ENCODE measurements around the gene KIAA1586.
"Not testable (repeated sequence)": the region's sequence is repeated elsewhere in the genome, so short reads cannot be mapped to it uniquely, and the experiment has no call there.

The KIAA1586 gene

DNA sequence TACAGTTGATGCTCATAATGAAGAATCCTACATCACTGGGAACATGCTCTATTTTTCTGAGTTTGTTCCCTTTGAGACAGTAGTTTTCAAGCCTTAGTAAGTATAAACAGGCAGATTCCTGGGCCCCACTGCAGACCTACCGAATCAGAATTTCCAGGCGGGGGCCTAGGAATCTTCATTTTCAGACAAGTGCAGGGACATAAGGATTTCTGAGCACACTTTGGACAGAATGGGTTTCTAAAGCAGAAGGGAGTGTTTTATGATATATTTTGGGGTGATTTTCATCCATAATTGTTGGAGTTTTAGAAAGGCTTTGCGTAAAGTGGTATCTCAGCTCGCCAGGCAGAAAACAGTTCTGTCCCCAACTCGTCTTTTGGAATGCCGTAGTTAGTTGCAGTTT is 1.4 kb downstream of the KIAA1586 start:
- not testable (repeated sequence) for DNase-seq (ENCODE audit: low read depth)

DNA sequence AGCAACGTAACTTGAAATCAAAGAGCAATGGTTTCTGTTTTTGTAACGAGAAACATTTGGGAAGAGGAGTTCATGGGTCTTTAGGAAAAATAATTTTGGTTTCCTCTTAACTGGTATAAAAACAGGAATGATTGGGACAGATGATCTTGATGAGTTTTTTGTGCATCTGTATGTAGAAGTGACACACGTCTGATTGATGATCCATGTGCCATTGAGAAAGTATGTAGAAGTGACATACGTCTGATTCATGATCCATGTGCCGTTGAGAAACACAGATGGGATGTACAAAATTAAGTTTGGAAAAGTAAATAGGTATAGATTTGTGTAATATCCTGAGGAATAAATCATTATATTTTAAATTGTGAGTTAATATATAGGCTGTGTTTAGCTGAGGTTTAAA is 2.1 kb downstream of the KIAA1586 start:
- no peak for DNase-seq (ENCODE audit: low read depth)

GRCh38 chr6:57063847-57064246 is 17.4 kb downstream of the KIAA1586 start:
- no peak for DNase-seq (ENCODE audit: low read depth)

DNA sequence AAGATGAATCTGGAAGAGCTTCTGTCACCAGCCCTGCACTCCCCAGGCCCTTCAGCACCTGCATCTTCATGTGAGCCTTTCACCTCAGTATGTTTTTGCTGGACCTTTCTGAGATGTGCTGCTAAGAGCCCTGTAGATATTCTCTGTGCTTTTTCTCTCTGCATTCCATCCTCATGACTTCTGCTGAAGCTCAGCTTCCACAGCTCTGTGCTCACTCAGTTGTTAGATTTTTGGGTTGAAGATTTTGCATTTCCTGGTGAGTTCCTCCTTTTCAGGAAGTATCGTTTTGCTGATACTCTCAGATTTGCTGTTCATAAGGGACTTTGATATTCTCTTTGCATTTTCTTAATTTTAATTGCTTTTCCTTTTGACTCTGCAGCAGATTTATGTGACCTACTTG is 18.3 kb downstream of the KIAA1586 start:
- DNase-seq (ENCODE audit: low read depth): no peak

GRCh38 chr6:57068061-57068460 is 21.6 kb downstream of the KIAA1586 start:
- DNase-seq (ENCODE audit: low read depth): no peak

DNA sequence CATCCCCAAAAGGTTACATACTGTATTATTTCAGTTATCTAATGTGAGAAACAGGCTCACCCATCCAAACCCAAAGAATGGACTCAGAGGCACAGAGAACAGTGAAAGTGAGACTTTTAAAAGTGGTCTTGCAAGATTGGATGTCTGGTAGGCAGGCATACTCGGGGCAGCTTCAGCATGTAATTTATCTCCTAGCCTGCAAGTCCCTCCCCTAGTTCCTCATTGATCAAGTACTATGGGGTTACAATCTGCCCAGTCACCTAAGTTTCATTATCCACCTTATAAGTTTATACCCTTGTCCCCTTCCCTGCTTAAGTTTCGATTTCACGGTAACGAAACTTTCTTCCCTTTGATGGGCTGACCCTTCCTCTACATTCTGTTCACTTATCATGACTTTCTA is 22.7 kb downstream of the KIAA1586 start:
- DNase-seq (ENCODE audit: low read depth): no peak

DNA sequence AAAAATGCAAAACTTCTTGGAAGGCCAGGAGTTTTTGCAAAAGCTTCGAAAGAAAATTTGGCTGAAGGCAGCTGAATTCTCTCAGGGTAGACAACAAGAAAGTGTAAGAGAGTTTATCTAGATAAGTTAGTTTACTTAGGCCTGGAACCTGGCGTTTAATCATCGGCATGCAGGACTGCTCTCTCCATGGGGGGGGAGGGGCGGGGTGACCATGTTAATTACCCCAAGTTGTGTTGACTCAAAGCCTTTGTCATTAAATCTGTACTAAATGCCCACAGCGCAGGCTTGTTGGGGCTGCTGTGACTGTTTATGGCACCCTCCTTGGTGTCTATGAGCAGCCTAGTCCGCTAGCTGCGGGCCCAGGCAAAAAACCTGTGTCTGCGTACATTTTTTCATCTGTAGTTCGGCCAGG is 23.4 kb downstream of the KIAA1586 start:
- DNase-seq (ENCODE audit: low read depth): no peak

DNA sequence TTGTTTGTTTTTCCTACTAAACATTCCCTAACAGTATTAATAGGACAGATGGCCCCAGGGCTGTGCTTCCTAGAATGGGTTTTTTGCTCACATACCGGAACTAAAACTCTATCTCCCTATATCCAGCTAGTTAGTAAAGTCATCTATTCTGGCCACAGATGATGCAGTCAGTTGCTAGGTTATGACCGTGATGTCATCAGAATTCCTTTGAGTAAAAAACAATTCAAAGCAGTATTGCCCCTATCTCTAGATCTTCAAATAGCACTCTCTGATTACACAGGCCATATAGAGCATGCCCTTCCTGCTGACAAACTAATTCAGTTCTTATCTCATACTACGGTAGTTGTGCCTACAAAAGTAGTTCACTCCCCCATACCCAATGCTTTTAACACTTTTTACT is 25.6 kb downstream of the KIAA1586 start:
- no peak for DNase-seq (ENCODE audit: low read depth)

DNA sequence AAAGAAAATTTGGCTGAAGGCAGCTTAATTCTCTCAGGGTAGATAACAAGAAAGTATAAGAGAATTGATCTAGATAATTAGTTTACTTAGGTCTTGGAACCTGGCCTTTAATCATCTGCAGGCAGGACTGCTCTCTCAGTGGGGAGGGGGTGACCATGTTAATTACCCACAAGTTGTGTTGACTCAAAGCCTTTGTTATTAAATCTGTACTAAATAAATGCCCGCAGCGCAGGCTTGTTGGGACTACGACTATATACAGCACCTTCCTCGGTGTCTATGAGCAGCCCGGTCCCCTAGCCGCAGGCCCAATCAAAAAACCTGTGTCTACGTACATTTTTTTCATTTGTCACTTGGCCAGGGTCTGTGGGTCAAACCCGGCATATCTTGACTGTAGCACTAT is 27.9 kb downstream of the KIAA1586 start:
- DNase-seq (ENCODE audit: low read depth): no peak

GRCh38 chr6:57075092-57075491 is 28.6 kb downstream of the KIAA1586 start:
- no peak for DNase-seq (ENCODE audit: low read depth)

- no peak for DNase-seq (ENCODE audit: low read depth)
These were observed 32.2 kb downstream of the KIAA1586 start for GRCh38 chr6:57078531-57079207.

DNA sequence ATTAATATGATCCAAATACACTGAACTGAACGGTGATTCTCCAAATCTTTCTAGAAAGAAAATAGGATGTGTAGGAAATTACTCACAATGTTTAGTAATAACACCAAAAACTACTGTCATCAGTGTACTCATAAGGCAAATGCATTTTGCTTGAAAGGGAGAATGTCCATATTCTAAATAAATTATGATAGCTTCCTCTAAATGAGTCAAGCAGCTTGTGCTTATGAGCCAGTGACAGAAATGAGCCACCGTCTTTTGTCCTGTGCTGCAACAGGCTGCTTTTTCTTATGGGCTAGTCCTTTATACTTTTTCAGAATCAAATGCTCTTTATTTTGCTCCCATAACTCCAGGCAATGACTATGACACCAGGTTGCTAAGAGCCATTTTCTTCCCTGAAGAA is 39.0 kb downstream of the KIAA1586 start:
- DNase-seq (ENCODE audit: low read depth): no peak

DNA sequence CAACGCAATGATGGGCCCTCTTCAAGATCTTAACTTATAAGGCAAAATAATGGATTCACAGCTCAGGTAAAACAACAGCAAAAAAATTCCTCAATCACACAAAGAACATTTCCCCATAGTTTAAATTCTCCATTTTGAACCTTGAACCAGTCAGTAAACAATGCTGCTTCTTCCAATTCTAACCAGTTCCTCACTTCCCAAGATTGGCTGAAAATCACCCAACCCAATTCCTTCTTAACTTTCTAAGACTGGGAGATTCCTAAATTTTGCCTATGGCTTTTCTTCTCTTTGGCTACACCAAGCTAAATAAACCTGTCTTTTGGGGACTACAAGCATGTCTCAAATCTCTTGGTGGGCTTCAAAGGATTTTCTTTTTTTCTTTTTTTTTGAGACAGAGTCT is 40.4 kb downstream of the KIAA1586 start:
- DNase-seq (ENCODE audit: low read depth): no peak

- no peak for DNase-seq (ENCODE audit: low read depth)
These were observed 41.4 kb downstream of the KIAA1586 start for GRCh38 chr6:57087916-57088315.

GRCh38 chr6:57089265-57089664 is 42.8 kb downstream of the KIAA1586 start:
- no peak for DNase-seq (ENCODE audit: low read depth)

DNA sequence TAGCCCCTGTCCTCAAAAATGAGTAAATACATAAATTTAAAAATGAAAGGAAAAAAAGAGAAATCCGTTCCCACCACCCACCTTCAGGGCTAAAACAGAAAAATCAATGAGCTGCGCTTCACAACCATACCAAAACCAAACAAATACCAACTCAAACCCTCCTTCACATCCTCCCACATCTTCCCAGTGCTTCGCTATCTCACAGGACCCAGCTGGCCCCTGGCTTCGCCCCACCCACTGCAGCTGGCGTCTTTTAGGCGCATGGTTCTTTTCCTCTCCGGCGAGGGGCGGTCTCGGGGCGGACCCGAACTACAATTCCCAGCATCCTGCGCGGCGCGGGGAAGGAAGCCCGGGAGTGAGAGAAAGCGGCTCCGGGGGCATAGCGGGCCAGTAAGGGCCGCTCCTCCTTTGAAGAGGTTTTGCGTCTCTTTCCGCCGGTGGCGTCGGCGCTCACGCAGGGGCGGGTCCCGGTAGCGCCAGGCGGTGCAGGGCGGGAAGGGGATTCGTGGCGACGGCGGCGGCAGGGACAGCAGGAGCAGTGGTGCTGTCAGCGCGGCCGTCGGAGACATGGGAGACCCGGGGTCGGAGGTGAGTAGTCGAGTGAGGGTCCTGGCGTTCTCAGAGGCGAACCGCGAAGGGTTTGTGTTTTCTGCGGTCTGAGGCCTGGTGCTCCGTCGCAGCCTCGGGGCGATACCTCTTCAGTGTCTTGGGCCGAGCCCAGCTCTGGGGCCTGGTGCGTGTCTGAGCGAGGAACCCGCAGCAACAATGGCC is 43.4 kb downstream of the KIAA1586 start, which contains the start of gene ZNF451:
Gene ZNF451 (plus strand): TSS at position 502 of the 771 bp plus-strand sequence. CDS start 66 bp downstream, at position 568.
- DNase-seq (ENCODE audit: low read depth): peak; percentile 96

- not testable (repeated sequence) for DNase-seq (ENCODE audit: low read depth)
These were observed 44.1 kb downstream of the KIAA1586 start for GRCh38 chr6:57090458-57091067.

- not testable (repeated sequence) for DNase-seq (ENCODE audit: low read depth)
These were observed 44.9 kb downstream of the KIAA1586 start for GRCh38 chr6:57091375-57091774.

- DNase-seq (ENCODE audit: low read depth): no peak
These were observed 48.2 kb downstream of the KIAA1586 start for GRCh38 chr6:57094689-57095088.

- DNase-seq (ENCODE audit: low read depth): no peak
These were observed 51.1 kb downstream of the KIAA1586 start for GRCh38 chr6:57097596-57097995.

GRCh38 chr6:57102976-57103375 is 56.5 kb downstream of the KIAA1586 start:
- DNase-seq (ENCODE audit: low read depth): no peak

DNA sequence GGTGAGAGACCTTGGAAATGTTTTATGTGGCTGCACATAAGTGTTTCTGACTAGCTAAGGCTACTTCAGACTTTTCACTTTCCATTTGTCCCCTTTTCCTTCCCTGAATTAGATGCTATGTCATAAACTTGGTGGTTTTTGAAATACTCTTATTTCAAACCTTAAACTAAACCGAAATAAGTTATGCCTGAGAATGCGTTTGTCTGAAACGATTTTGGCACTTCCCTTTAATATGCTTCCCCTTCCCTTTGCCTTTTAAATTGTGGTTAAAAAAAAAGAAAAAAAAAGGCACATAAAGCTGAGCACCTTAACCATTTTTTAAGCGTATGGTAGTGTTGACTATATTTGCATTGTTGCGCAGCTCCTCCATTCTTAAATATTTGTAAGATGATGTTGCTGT is 57.8 kb downstream of the KIAA1586 start:
- no peak for DNase-seq (ENCODE audit: low read depth)

Measured in fibroblast of gingiva (primary cell).